ENCODE data around the gene ABCA3. TPM values are rescaled to one million over a fixed set of nuclear protein-coding genes. Genes with fewer than 3 reads are reported as not detected.
A peak's percentile ranks its signal among the peaks of the same experiment; 100 is the strongest.

The ABCA3 gene
- total RNA-seq, 1 experiment from 2014 or later, result 58.4 TPM

GRCh38 chr16:2278272-2278608 is 62.3 kb downstream of the ABCA3 start:
- H3K27ac ChIP-seq (ENCODE audit: low read length), result no peak overlapping the region
- POLR2A ChIA-PET, result no interaction called here
- TF ChIP-seq POLR2AphosphoS5 (IDR thresholded peaks at IDR 0.05; ENCODE audit: low read depth, low read length) (no peak), REST (IDR thresholded peaks at IDR 0.05; ENCODE audit: insufficient read depth in 1 of 2, low read depth in 2 of 2, low read length in 1 of 2) (no peak), SIN3A (IDR thresholded peaks at IDR 0.05; ENCODE audit: borderline replicate concordance, insufficient read depth, low read depth, low read length) (no peak), CTCF (IDR thresholded peaks at IDR 0.05) (no peak; the same call in 1 of the 2 replicates), TCF7L2 (IDR thresholded peaks at IDR 0.05; ENCODE audit: low read depth, low read length) (no peak)
- H3K36me3 ChIP-seq (ENCODE audit: control insufficient read depth, insufficient read depth, low read length), result no peaks in the 10 kb centered on the region
- intact Hi-C loops (cut with micrococcal nuclease; ENCODE audit: unreplicated experiment) (no loop called here), in situ Hi-C loops (cut with HindIII; ENCODE audit: low pct_unique_long_range_greater_than_20kb, low sequenced_read_pairs) (no loop called here)
- no peaks in the 10 kb centered on the region for H3K27me3 ChIP-seq (ENCODE audit: control insufficient read depth, insufficient read depth, low read length)
- H3K4me1 ChIP-seq (ENCODE audit: control insufficient read depth, insufficient read depth, low read length), result no peaks in the 10 kb centered on the region
- no peaks in the 10 kb centered on the region for H3K9me3 ChIP-seq (ENCODE audit: control insufficient read depth, insufficient read depth, low read depth, low read length)
- DNase-seq (ENCODE audit: low read depth, low spot score) (no peak), ATAC-seq (peak; percentile 57; the same call in 1 of the 2 replicates)
- no peak overlapping the region for H3K4me3 ChIP-seq (ENCODE audit: low read depth in 2 of 2, low read length in 2 of 2)
- BruUV-seq (replicated peaks), result no TSS peak
- CTCF ChIA-PET, result interaction anchor here (0.5 to 0.7 kb wide), 2 partner anchors 69 to 312 kb away, joined by 4 read pairs; no protein-coding TSS in a partner anchor

GRCh38 chr16:2277466-2278271 is 62.9 kb downstream of the ABCA3 start:
- CTCF ChIA-PET, result interaction anchor here (0.7 kb wide), 1 partner anchor 312 kb away, joined by 4 read pairs; no protein-coding TSS in a partner anchor
- POLR2A ChIA-PET, result no interaction called here
- DNase-seq (ENCODE audit: low read depth, low spot score) (no peak), ATAC-seq (no peak)
- no peaks in the 10 kb centered on the region for H3K9me3 ChIP-seq (ENCODE audit: control insufficient read depth, insufficient read depth, low read depth, low read length)
- intact Hi-C loops (cut with micrococcal nuclease; ENCODE audit: unreplicated experiment), result no loop called here
- TF ChIP-seq SIN3A (IDR thresholded peaks at IDR 0.05; ENCODE audit: borderline replicate concordance, insufficient read depth, low read depth, low read length) (no peak), TCF7L2 (IDR thresholded peaks at IDR 0.05; ENCODE audit: low read depth, low read length) (no peak), REST (IDR thresholded peaks at IDR 0.05; ENCODE audit: insufficient read depth in 1 of 2, low read depth in 2 of 2, low read length in 1 of 2) (no peak), CTCF (IDR thresholded peaks at IDR 0.05) (no peak), POLR2AphosphoS5 (IDR thresholded peaks at IDR 0.05; ENCODE audit: low read depth, low read length) (no peak)
- no TSS peak for BruUV-seq (replicated peaks)
- in situ Hi-C loops (cut with HindIII; ENCODE audit: low pct_unique_long_range_greater_than_20kb, low sequenced_read_pairs), result no loop called here
- no peak overlapping the region for H3K27ac ChIP-seq (ENCODE audit: low read length)
- H3K4me3 ChIP-seq (ENCODE audit: low read depth in 2 of 2, low read length in 2 of 2), result no peak overlapping the region
- H3K4me1 ChIP-seq (ENCODE audit: control insufficient read depth, insufficient read depth, low read length), result no peaks in the 10 kb centered on the region
- H3K36me3 ChIP-seq (ENCODE audit: control insufficient read depth, insufficient read depth, low read length), result no peaks in the 10 kb centered on the region
- no peaks in the 10 kb centered on the region for H3K27me3 ChIP-seq (ENCODE audit: control insufficient read depth, insufficient read depth, low read length)
